GM23248 (cell line): ENCODE data around the gene TMBIM1.

Experiments used
- EZH2 ChIP-seq: fragments of 200-600 bp; sonication (generic); IDR thresholded peaks from 2 replicates; pipeline ENCODE4 v1.6.1; 2018; ENCODE audit warnings: antibody characterized with exemption, mild to moderate bottlenecking; ENCODE audit not compliant: insufficient read depth, poor library complexity, severe bottlenecking
- EZH2phosphoT487 ChIP-seq: fragments of 200-600 bp; sonication (generic); IDR thresholded peaks from 2 replicates; pipeline ENCODE4 v1.6.1; 2018; ENCODE audit warnings: antibody characterized with exemption, moderate library complexity, mild to moderate bottlenecking, low read depth; ENCODE audit not compliant: insufficient read depth

- TF ChIP-seq EZH2 (no peak), EZH2phosphoT487 (no peak)
Observed at GRCh38 chr2:218325566-218326160, 33.4 kb upstream of the TMBIM1 start.
